IMR-90 (cell line): ENCODE data around the gene KLHL42. TPM values are rescaled to one million over a fixed set of nuclear protein-coding genes. Genes with fewer than 3 reads are reported as not detected.
A peak's percentile ranks its signal among the peaks of the same experiment; 100 is the strongest.

ENCODE experiments used
- ATAC-seq: fragments of 200-7000 bp; cut with Tn5 transposase; 2 replicates; pipeline ENCODE4 v1.9.1; 2020; ENCODE audit warnings: low read depth, mild to moderate bottlenecking, moderate library complexity
- BruUV-seq: library from RNA; stranded (reverse); fragments of 400-500 nt; replicated peaks from 2 replicates; lab custom pipeline; 2021; lab: Mats Ljungman, UMichigan
- CTCF ChIA-PET: fragments of 300-600 bp; formaldehyde crosslinking; extraction: SDS; loops from one replicate; lab custom pipeline; 2021; ENCODE audit warnings: antibody characterized with exemption; lab: Yijun Ruan, JAX
- POLR2A ChIA-PET: fragments of 300-600 bp; sonication (Branson Sonifier 250); formaldehyde crosslinking; loops from one replicate; lab custom pipeline; 2022; ENCODE audit warnings: antibody characterized with exemption; ENCODE audit not compliant: unreplicated experiment; lab: Charles Lee
- DNase-seq: peaks from one replicate; pipeline ENCODE4 v3.0.0; 2013
- H2AFZ ChIP-seq: replicated peaks from 2 replicates; pipeline ENCODE3; 2013; ENCODE audit warnings: low read length, mild to moderate bottlenecking; ENCODE audit not compliant: poor library complexity
- H2AK5ac ChIP-seq: 2 replicates; pipeline ENCODE4 v1.6.1; 2013; ENCODE audit warnings: low read depth, low read length, inconsistent platforms
- H2AK9ac ChIP-seq: replicated peaks from 2 replicates; pipeline ENCODE3; 2013; ENCODE audit warnings: mild to moderate bottlenecking, low read depth, low read length, moderate library complexity; ENCODE audit not compliant: poor library complexity
- H2BK120ac ChIP-seq: 2 replicates; pipeline ENCODE4 v1.6.1; 2013; ENCODE audit warnings: low read depth, low read length, inconsistent platforms
- H2BK15ac ChIP-seq: 3 replicates; pipeline ENCODE4 v1.6.1; 2013; ENCODE audit warnings: low read depth, low read length, inconsistent platforms
- H2BK20ac ChIP-seq: 2 replicates; pipeline ENCODE4 v1.6.1; 2013; ENCODE audit warnings: low read depth, mild to moderate bottlenecking, inconsistent platforms, low read length, moderate library complexity
- H2BK5ac ChIP-seq: 2 replicates; pipeline ENCODE4 v1.6.1; 2013; ENCODE audit warnings: mild to moderate bottlenecking, low read depth, low read length, inconsistent platforms; ENCODE audit not compliant: poor library complexity, severe bottlenecking
- H3K14ac ChIP-seq: replicated peaks from 2 replicates; pipeline ENCODE4 v1.6.1; 2013; ENCODE audit warnings: low read depth, low read length, inconsistent platforms
- H3K18ac ChIP-seq: 2 replicates; pipeline ENCODE4 v1.6.1; 2013; ENCODE audit warnings: low read depth, low read length, control low read depth
- H3K23ac ChIP-seq: 2 replicates; pipeline ENCODE4 v1.6.1; 2013; ENCODE audit warnings: low read depth, low read length, inconsistent platforms
- H3K27ac ChIP-seq: 2 replicates; pipeline ENCODE4 v1.5.1; 2013; ENCODE audit warnings: mild to moderate bottlenecking, control low read depth, low read length; ENCODE audit not compliant: insufficient read depth
- H3K27me3 ChIP-seq: 2 replicates; pipeline ENCODE4 v1.6.1; 2013; ENCODE audit warnings: low read length; ENCODE audit not compliant: control insufficient read depth, insufficient read depth
- H3K36me3 ChIP-seq: 2 replicates; pipeline ENCODE4 v1.6.1; 2013; ENCODE audit warnings: low read length, mixed read lengths; ENCODE audit not compliant: control insufficient read depth, insufficient read depth
- H3K4ac ChIP-seq: 2 replicates; pipeline ENCODE4 v1.6.1; 2013; ENCODE audit warnings: low read depth, low read length, inconsistent platforms
- H3K4me1 ChIP-seq: 2 replicates; pipeline ENCODE4 v1.6.1; 2013; ENCODE audit warnings: low read length, mixed read lengths; ENCODE audit not compliant: control insufficient read depth, insufficient read depth
- H3K4me2 ChIP-seq: 2 replicates; pipeline ENCODE4 v1.6.1; 2013; ENCODE audit warnings: low read depth, mild to moderate bottlenecking, control low read depth, low read length, moderate library complexity
- H3K4me3 ChIP-seq: 2 replicates; pipeline ENCODE4 v1.5.1; 2013; ENCODE audit warnings: low read depth, mild to moderate bottlenecking, control low read depth, low read length, moderate library complexity; ENCODE audit not compliant: insufficient read depth
- H3K56ac ChIP-seq: 2 replicates; pipeline ENCODE4 v1.6.1; 2013; ENCODE audit warnings: low read length, inconsistent platforms; ENCODE audit not compliant: insufficient read depth; ENCODE audit errors: extremely low read depth
- H3K79me1 ChIP-seq, 2 experiments: 2 replicates each; pipeline ENCODE4 v1.6.1; 2013; ENCODE audit warnings: low read length in 2 of 2, inconsistent platforms in 1 of 2, low read depth in 1 of 2
- H3K9ac ChIP-seq: 2 replicates; pipeline ENCODE4 v1.6.1; 2013; ENCODE audit warnings: low read depth, low read length, control low read depth
- H3K9me1 ChIP-seq: 2 replicates; pipeline ENCODE4 v1.6.1; 2013; ENCODE audit warnings: low read length, inconsistent platforms; ENCODE audit not compliant: insufficient read depth
- H3K9me3 ChIP-seq: 2 replicates; pipeline ENCODE4 v1.6.1; 2013; ENCODE audit warnings: low read length; ENCODE audit not compliant: control insufficient read depth, insufficient read depth
- H4K20me1 ChIP-seq: 2 replicates; pipeline ENCODE4 v1.6.1; 2013; ENCODE audit warnings: low read length, inconsistent platforms; ENCODE audit not compliant: insufficient read depth
- H4K5ac ChIP-seq: 2 replicates; pipeline ENCODE4 v1.6.1; 2013; ENCODE audit warnings: mild to moderate bottlenecking, low read depth, low read length, control low read depth
- H4K8ac ChIP-seq, 2 experiments: 2 replicates each; pipeline ENCODE4 v1.6.1; 2013; ENCODE audit warnings: low read depth in 2 of 2, low read length in 2 of 2, control low read depth in 1 of 2, inconsistent platforms in 1 of 2
- H4K91ac ChIP-seq: 2 replicates; pipeline ENCODE4 v1.6.1; 2013; ENCODE audit warnings: low read depth, low read length, inconsistent platforms; ENCODE audit not compliant: insufficient read depth
- CHD1 ChIP-seq: IDR thresholded peaks from 2 replicates; pipeline ENCODE4 v1.6.1; 2012; ENCODE audit warnings: low read depth, low read length, improper control_type of control experiment
- CTCF ChIP-seq: conservative IDR thresholded peaks from 2 replicates; pipeline ENCODE4 v1.5.1; 2012; ENCODE audit warnings: mild to moderate bottlenecking, low read depth, low read length, improper control_type of control experiment
- ELK1 ChIP-seq: fragments of 150-350 bp; IDR thresholded peaks from 2 replicates; pipeline ENCODE4 v1.6.1; 2016; ENCODE audit warnings: low read depth, mild to moderate bottlenecking, low read length, moderate library complexity, borderline replicate concordance
- MAFK ChIP-seq: IDR thresholded peaks from 2 replicates; pipeline ENCODE4 v1.6.1; 2012; ENCODE audit warnings: low read depth, low read length, improper control_type of control experiment
- MAZ ChIP-seq: IDR thresholded peaks from 2 replicates; pipeline ENCODE4 v1.6.1; 2012; ENCODE audit warnings: low read depth, mild to moderate bottlenecking, low read length, improper control_type of control experiment, moderate library complexity, borderline replicate concordance
- POLR2A ChIP-seq: IDR thresholded peaks from 2 replicates; pipeline ENCODE4 v1.6.1; 2012; ENCODE audit warnings: mild to moderate bottlenecking, low read depth, low read length
- RCOR1 ChIP-seq: IDR thresholded peaks from 2 replicates; pipeline ENCODE4 v1.6.1; 2012; ENCODE audit warnings: mild to moderate bottlenecking, low read length, improper control_type of control experiment; ENCODE audit not compliant: insufficient replicate concordance
- RFX5 ChIP-seq: IDR thresholded peaks from 2 replicates; pipeline ENCODE4 v1.8.0; 2012; ENCODE audit warnings: low read depth, mild to moderate bottlenecking, low read length, moderate library complexity
- USF2 ChIP-seq: fragments of 150-350 bp; IDR thresholded peaks from 2 replicates; pipeline ENCODE4 v1.6.1; 2017; ENCODE audit warnings: mild to moderate bottlenecking, antibody characterized with exemption, low read length, low read depth
- WGBS, 2 experiments: methylation state at CpG; one replicate each; pipeline versions ENCODE4 v1.1.5 to v1.1.7; 2013; ENCODE audit warnings: missing lambda C conversion rate in 2 of 2; ENCODE audit not compliant: insufficient read length in 1 of 2; ENCODE audit errors: extremely low coverage in 2 of 2; 5-methylcytosine and 5-hydroxymethylcytosine counted together
- dilution Hi-C: fragments of 300-500 bp; cut with HindIII; formaldehyde crosslinking; loops from one replicate; pipeline ENCODE4 v1.14.3; 2018; ENCODE audit warnings: low sequenced_read_pairs; ENCODE audit not compliant: unreplicated experiment
- in situ Hi-C: fragments of 300-500 bp; cut with MboI; formaldehyde crosslinking; loops from 3 replicates; pipeline ENCODE4 v1.14.3; 2019; ENCODE audit warnings: low sequenced_read_pairs, inconsistent platforms, mixed read lengths
- intact Hi-C: fragments of 100-400 bp; cut with micrococcal nuclease; formaldehyde crosslinking; loops from 2 replicates; pipeline ENCODE4 v1.10.0; 2022
- polyA plus RNA-seq, 3 experiments: library from polyadenylated mRNA; depleted of rRNA; stranded (reverse); fragments of >200 nt; gene quantifications; 2 replicates each; pipeline ENCODE4 v1.2.3, GENCODE V29; 2012; ENCODE audit warnings: low replicate concordance in 1 of 3
- total RNA-seq: library from RNA; depleted of rRNA; stranded (reverse); fragments of >200 nt; gene quantifications from 2 replicates; pipeline ENCODE4 v1.2.3, GENCODE V29; 2012

The KLHL42 gene
- total and polyA plus RNA-seq, 2 of the 4 experiments (the other 2 are of a cell fraction), result 16.7 to 28.3 TPM

GRCh38 chr12:27779416-27779919 lies 565 bp upstream of the KLHL42 start:
- Histone ChIP-seq H3K4me3 (peak overlapping the region; percentile 61), H3K27me3 (no peaks in the 10 kb centered on the region), H2AFZ (peak overlapping the region; percentile 96), H2BK20ac (peak overlapping the region; percentile 82), H3K9me1 (peaks cover 2% of the 10 kb centered on the region), H3K79me1 (peaks cover 4 to 41% of the 10 kb centered on the region in 2 experiments; a peak in 3 of 4 replicates), H2BK120ac (peak overlapping the region; percentile 96), H2AK5ac (peak overlapping the region; percentile 99), H4K91ac (peak overlapping the region; percentile 98), H3K23ac (peak overlapping the region; percentile 99), H3K27ac (peak overlapping the region; percentile 77), H3K18ac (peak overlapping the region; percentile 91), H4K20me1 (no peaks in the 10 kb centered on the region), H2AK9ac (peak overlapping the region; percentile 95), H3K36me3 (0 out of 2 replicates have a peak, but pooled peaks cover 5% of the 10 kb centered on the region), H3K9ac (peak overlapping the region; percentile 76), H3K4ac (peak overlapping the region; percentile 99), H2BK15ac (peak overlapping the region; percentile 67; the same call in 2 of the 3 replicates), H3K4me1 (peaks cover 15% of the 10 kb centered on the region), H4K8ac (peak overlapping the region; percentile 89 to 99), H4K5ac (peak overlapping the region; percentile 96), H3K4me2 (peak overlapping the region; percentile 94), H3K14ac (peak overlapping the region; percentile 100), H2BK5ac (peak overlapping the region; percentile 71), H3K56ac (peak overlapping the region; percentile 86), H3K9me3 (no peaks in the 10 kb centered on the region)
- ChIA-PET POLR2A (no interaction called here), CTCF (interaction anchor here (0.6 kb wide), 1 partner anchor 104 kb away, joined by 5 read pairs; no protein-coding TSS in a partner anchor)
- in situ Hi-C loops, result no loop called here
- dilution Hi-C loops, result no loop called here
- no TSS peak for BruUV-seq
- ATAC-seq (no peak), DNase-seq (no peak)
- 1% methylated on average over 23 of the region's 36 CpGs; no CpG with 5 or more reads in 1 of the 2 experiments for WGBS, 2 experiments
- TF ChIP-seq POLR2A (no peak), MAFK (no peak), RFX5 (no peak), USF2 (no peak), CTCF (no peak), MAZ (no peak), CHD1 (0 out of 2 replicates have a peak, but pooled peaks have one; percentile 0), RCOR1 (no peak), ELK1 (no peak)
- intact Hi-C loops, result no loop called here
